C4-2B (cell line): ENCODE results near the gene C20orf141.

ENCODE experiments used
- H3K27ac ChIP-seq: fragments of 450-650 bp; 2 replicates; pipeline ENCODE4 v1.5.1; 2017
- CTCF ChIP-seq: fragments of 450-650 bp; conservative IDR thresholded peaks from 2 replicates; pipeline ENCODE4 v1.5.1; 2017; ENCODE audit warnings: mild to moderate bottlenecking
- ZFX ChIP-seq: fragments of 450-650 bp; IDR thresholded peaks from 2 replicates; pipeline ENCODE4 v1.6.1; 2017

The C20orf141 gene

DNA sequence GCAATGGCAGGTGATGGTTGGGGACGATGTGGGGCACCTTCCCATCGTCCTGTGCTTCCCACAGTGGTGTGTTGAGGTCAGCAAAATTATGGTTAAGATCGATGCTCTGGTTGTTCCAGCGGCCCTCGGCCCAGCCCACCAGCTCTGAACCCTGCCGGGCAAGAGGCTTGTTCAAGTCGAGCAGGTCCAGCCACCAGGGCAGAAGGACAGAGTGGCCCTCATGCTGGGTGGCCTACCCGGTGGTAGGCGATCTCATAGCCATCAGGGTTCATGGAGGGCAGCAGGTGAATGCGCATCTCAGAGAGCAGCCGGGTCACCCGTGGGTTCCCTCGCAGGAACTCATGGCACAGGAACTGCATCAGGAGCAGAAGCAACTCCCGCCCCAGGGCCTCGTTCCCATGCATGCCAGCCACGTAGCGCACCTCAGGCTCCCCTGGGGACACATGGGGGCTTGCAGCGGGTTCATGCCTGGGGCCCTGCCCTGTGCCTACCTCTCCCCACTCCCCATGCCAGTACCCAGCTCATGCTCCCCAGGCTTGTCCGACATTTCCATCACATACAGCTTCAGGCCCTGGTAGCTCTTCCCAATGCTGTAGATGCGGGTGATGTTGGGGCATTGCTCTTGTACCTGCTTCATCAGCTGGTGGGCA, 18.7 kb upstream of the C20orf141 start:
- no peak for TF ChIP-seq CTCF
- no peak overlapping the region for H3K27ac ChIP-seq

DNA sequence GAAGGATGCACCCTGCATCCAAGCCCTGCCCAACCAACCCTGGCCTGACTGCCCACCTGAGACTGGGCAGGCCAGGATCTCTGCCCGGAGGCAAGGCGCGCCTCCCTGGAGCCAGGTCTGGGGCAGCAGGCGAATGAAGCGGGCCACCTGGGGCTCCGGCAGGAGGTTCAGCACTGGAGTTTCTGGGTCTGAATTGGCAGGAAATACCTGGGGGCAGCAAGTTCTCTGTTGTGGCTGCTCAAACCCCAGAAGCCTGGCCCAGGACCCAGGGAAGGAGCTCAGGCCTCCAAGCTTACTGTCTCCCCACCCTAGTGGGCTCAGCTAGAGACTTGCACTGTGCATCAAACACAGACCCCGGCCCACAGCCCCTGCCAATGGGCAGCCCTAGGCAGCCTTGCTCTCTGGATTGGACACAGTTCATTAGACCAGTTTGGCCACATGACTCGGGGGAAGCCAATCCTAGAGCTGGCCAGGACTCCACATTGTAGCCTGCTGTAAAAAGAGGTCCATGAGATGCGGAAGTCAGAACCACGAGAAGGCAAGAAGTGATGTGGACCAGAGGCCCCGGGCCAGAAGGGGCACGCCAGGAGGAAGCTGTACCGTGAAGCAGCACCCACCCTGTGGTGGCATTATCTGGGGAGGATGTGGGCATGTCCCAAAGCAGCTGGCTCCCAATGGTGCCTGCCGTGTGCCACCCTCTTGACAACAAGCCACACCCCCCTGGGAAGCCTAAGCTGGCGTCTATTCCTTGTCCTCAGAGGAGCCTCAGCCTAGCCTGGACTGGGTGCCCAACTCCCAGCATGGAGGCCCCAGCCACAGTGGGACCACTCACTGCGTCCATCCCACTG, 17.4 kb upstream of the C20orf141 start:
- TF ChIP-seq CTCF (no peak), ZFX (no peak)
- no peak overlapping the region for H3K27ac ChIP-seq

- no peak overlapping the region for H3K27ac ChIP-seq
- no peak for TF ChIP-seq ZFX
- TF ChIP-seq CTCF, result no peak
Observed at GRCh38 chr20:2798095-2798805, 16.5 kb upstream of the C20orf141 start.

GRCh38 chr20:2798814-2799213, 16.0 kb upstream of the C20orf141 start:
- TF ChIP-seq CTCF (no peak), ZFX (no peak)
- no peak overlapping the region for H3K27ac ChIP-seq

- no peak overlapping the region for H3K27ac ChIP-seq
- TF ChIP-seq CTCF (no peak), ZFX (no peak)
Observed at GRCh38 chr20:2799271-2799670, 15.5 kb upstream of the C20orf141 start.

- no peak for TF ChIP-seq CTCF
- no peak for TF ChIP-seq ZFX
- no peak overlapping the region for H3K27ac ChIP-seq
Observed at GRCh38 chr20:2799688-2800520, 14.9 kb upstream of the C20orf141 start.
